Measurements from ENCODE around the gene BCL11B. TPM values are rescaled to one million over a fixed set of nuclear protein-coding genes. Genes with fewer than 3 reads are reported as not detected.

Gene BCL11B
- total and polyA plus RNA-seq, 2 experiments from 2014 or later, result 0.28 to 3.2 TPM

DNA sequence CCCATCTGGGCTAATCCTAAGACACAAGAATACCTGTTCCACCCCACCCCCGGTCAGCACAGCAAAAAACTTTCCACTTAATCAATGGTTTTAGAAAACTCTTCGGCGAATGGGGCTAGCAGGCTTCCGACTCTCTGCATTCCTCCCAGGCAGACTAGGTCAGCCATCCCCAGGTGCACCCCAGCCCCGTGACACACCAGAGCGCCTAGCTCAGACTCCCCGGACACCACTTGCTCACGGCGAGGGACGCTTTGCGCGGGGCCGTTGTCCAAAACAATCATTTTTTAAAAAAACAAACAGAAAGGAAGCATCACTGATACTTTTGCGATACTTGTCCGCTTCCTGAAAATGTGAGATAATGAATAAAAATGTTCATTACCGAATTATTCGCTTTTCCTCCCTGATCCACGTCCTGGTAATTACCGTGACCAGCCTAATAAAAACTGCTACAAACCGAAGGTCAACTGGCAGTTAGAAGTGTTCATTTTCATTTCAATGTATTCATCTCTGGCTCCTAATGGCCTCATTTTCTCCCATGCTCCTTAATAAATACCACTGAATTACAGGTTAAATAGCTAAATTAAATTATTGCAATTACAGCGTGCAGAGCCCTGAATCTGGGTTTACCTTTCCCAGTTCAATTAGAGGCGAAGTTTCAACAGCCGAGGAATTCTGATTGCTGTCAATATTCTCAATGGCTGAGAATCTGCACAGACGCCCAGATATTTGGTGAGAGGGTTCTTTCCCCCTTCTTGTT, 73.1 kb downstream of the BCL11B start:
- H3K79me2 ChIP-seq, result no peaks in the 10 kb centered on the region
- no peaks in the 10 kb centered on the region for H3K27me3 ChIP-seq
- no peak overlapping the region for H3K4me2 ChIP-seq
- no peaks in the 10 kb centered on the region for H3K9me3 ChIP-seq (ENCODE audit: low read depth)
- H3K27ac ChIP-seq, result no peak overlapping the region
- no peak overlapping the region for H3K4me3 ChIP-seq
- no peak for TF ChIP-seq EZH2phosphoT487 (IDR thresholded peaks at IDR 0.05; ENCODE audit: low read depth, severe bottlenecking, unreplicated experiment)
- TF ChIP-seq, protein P1, sequence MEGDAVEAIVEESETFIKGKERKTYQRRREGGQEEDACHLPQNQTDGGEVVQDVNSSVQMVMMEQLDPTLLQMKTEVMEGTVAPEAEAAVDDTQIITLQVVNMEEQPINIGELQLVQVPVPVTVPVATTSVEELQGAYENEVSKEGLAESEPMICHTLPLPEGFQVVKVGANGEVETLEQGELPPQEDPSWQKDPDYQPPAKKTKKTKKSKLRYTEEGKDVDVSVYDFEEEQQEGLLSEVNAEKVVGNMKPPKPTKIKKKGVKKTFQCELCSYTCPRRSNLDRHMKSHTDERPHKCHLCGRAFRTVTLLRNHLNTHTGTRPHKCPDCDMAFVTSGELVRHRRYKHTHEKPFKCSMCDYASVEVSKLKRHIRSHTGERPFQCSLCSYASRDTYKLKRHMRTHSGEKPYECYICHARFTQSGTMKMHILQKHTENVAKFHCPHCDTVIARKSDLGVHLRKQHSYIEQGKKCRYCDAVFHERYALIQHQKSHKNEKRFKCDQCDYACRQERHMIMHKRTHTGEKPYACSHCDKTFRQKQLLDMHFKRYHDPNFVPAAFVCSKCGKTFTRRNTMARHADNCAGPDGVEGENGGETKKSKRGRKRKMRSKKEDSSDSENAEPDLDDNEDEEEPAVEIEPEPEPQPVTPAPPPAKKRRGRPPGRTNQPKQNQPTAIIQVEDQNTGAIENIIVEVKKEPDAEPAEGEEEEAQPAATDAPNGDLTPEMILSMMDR (IDR thresholded peaks at IDR 0.05; ENCODE audit: poor library complexity), result no peak
- TF ChIP-seq EZH2 (IDR thresholded peaks at IDR 0.05; ENCODE audit: borderline replicate concordance), result no peak
- no peaks in the 10 kb centered on the region for H3K36me3 ChIP-seq (replicated peaks; ENCODE audit: insufficient read depth, low read depth)
- WGBS (ENCODE audit: low lambda C conversion rate, missing lambda C conversion rate), result 90% methylated on average over 24 of the region's 24 CpGs
- no peak overlapping the region for H2AFZ ChIP-seq
- no peaks in the 10 kb centered on the region for H3K9me2 ChIP-seq (replicated peaks; ENCODE audit: insufficient read depth)
- H3K4me1 ChIP-seq (ENCODE audit: insufficient read depth), result no peaks in the 10 kb centered on the region
- H4K20me1 ChIP-seq (ENCODE audit: insufficient read depth, poor library complexity, severe bottlenecking), result no peaks in the 10 kb centered on the region
- no peak for DNase-seq (ENCODE audit: low spot score)

- Histone ChIP-seq H3K4me1 (ENCODE audit: insufficient read depth) (peaks cover 9% of the 10 kb centered on the region), H2AFZ (no peak overlapping the region), H3K4me2 (no peak overlapping the region), H3K9me3 (ENCODE audit: low read depth) (no peaks in the 10 kb centered on the region), H3K36me3 (replicated peaks; ENCODE audit: insufficient read depth, low read depth) (no peaks in the 10 kb centered on the region), H3K27me3 (no peaks in the 10 kb centered on the region), H3K9me2 (replicated peaks; ENCODE audit: insufficient read depth) (no peaks in the 10 kb centered on the region), H3K79me2 (no peaks in the 10 kb centered on the region), H3K4me3 (no peak overlapping the region), H4K20me1 (ENCODE audit: insufficient read depth, poor library complexity, severe bottlenecking) (no peaks in the 10 kb centered on the region), H3K27ac (no peak overlapping the region)
- DNase-seq (ENCODE audit: low spot score), result no peak
- TF ChIP-seq EZH2phosphoT487 (IDR thresholded peaks at IDR 0.05; ENCODE audit: low read depth, severe bottlenecking, unreplicated experiment), result no peak
- no peak for TF ChIP-seq EZH2 (IDR thresholded peaks at IDR 0.05; ENCODE audit: borderline replicate concordance)
- TF ChIP-seq, protein P1 (IDR thresholded peaks at IDR 0.05; ENCODE audit: poor library complexity), result no peak
- WGBS (ENCODE audit: low lambda C conversion rate, missing lambda C conversion rate), result 97% methylated on average over 5 of the region's 5 CpGs
These were observed 75.7 kb downstream of the BCL11B start for GRCh38 chr14:99196310-99196650.

GRCh38 chr14:99195602-99196309, 76.2 kb downstream of the BCL11B start:
- DNase-seq (ENCODE audit: low spot score), result no peak
- H3K4me2 ChIP-seq, result no peak overlapping the region
- H3K27me3 ChIP-seq, result no peaks in the 10 kb centered on the region
- H2AFZ ChIP-seq, result no peak overlapping the region
- H3K27ac ChIP-seq, result no peak overlapping the region
- H3K4me1 ChIP-seq (ENCODE audit: insufficient read depth), result peaks cover 10% of the 10 kb centered on the region
- no peak for TF ChIP-seq EZH2 (IDR thresholded peaks at IDR 0.05; ENCODE audit: borderline replicate concordance)
- no peak for TF ChIP-seq EZH2phosphoT487 (IDR thresholded peaks at IDR 0.05; ENCODE audit: low read depth, severe bottlenecking, unreplicated experiment)
- TF ChIP-seq, protein P1 (IDR thresholded peaks at IDR 0.05; ENCODE audit: poor library complexity), result no peak
- 68% methylated on average over 15 of the region's 15 CpGs for WGBS (ENCODE audit: low lambda C conversion rate, missing lambda C conversion rate)
- no peaks in the 10 kb centered on the region for H3K9me3 ChIP-seq (ENCODE audit: low read depth)
- H3K4me3 ChIP-seq, result no peak overlapping the region
- H4K20me1 ChIP-seq (ENCODE audit: insufficient read depth, poor library complexity, severe bottlenecking), result no peaks in the 10 kb centered on the region
- no peaks in the 10 kb centered on the region for H3K9me2 ChIP-seq (replicated peaks; ENCODE audit: insufficient read depth)
- no peaks in the 10 kb centered on the region for H3K36me3 ChIP-seq (replicated peaks; ENCODE audit: insufficient read depth, low read depth)
- no peaks in the 10 kb centered on the region for H3K79me2 ChIP-seq
